ENCODE results near the gene COL23A1. TPM values are rescaled to one million over a fixed set of nuclear protein-coding genes. Genes with fewer than 3 reads are reported as not detected.

Gene COL23A1
- total and polyA plus RNA-seq, 2 experiments from 2014 or later, result 4.8 to 8.2 TPM

- Histone ChIP-seq H3K27ac (ENCODE audit: low read depth) (no peak overlapping the region), H3K4me1 (ENCODE audit: insufficient read depth) (no peaks in the 10 kb centered on the region), H3K27me3 (ENCODE audit: insufficient read depth) (no peaks in the 10 kb centered on the region), H2AFZ (no peak overlapping the region), H3K4me2 (no peak overlapping the region), H4K20me1 (replicated peaks; ENCODE audit: insufficient read depth) (no peaks in the 10 kb centered on the region), H3F3A (replicated peaks; ENCODE audit: low read depth) (no peaks in the 10 kb centered on the region), H3K4me3 (no peak overlapping the region), H3K36me3 (ENCODE audit: insufficient read depth) (no peaks in the 10 kb centered on the region), H3K79me2 (replicated peaks; ENCODE audit: insufficient read depth) (no peaks in the 10 kb centered on the region), H3K9me2 (ENCODE audit: insufficient read depth) (no peaks in the 10 kb centered on the region)
- Mint-ChIP-seq H3K4me1 (peaks cover 7% of the 10 kb centered on the region), H3K4me3 (no peak overlapping the region), H3K27me3 (ENCODE audit: insufficient read depth, low read depth, poor library complexity) (peaks cover 10% of the 10 kb centered on the region), H3K9me3 (no peaks in the 10 kb centered on the region), H3K36me3 (ENCODE audit: low read depth) (no peaks in the 10 kb centered on the region; the same call in 2 of the 3 replicates), H3K27ac (no peak overlapping the region; the same call in 1 of the 2 replicates)
- DNase-seq (ENCODE audit: low spot score) (no peak), ATAC-seq (no peak)
- TF ChIP-seq POLR2AphosphoS5 (IDR thresholded peaks at IDR 0.05; ENCODE audit: low read depth), result no peak
- no peak for TF ChIP-seq STAT1 (IDR thresholded peaks at IDR 0.05; ENCODE audit: unreplicated experiment)
- TF ChIP-seq ETS1 (IDR thresholded peaks at IDR 0.05), result no peak
- TF ChIP-seq CREB1 (CRISPR knock-in tag; IDR thresholded peaks at IDR 0.05; ENCODE audit: low read depth), result no peak
- no peak for TF ChIP-seq ZNF462 (CRISPR knock-in tag; IDR thresholded peaks at IDR 0.05)
- TF ChIP-seq ZNF331 (CRISPR knock-in tag; IDR thresholded peaks at IDR 0.05; ENCODE audit: low read depth), result no peak
These were observed 213.1 kb downstream of the COL23A1 start for GRCh38 chr5:178376921-178377582.

Measured in GM23338 (cell line).